ENCODE results near the gene MFF. TPM values are rescaled to one million over a fixed set of nuclear protein-coding genes. Genes with fewer than 3 reads are reported as not detected.

Gene MFF
- polyA plus RNA-seq, 10 donors, result 55.5 to 79.0 (median 69.3) TPM

DNA sequence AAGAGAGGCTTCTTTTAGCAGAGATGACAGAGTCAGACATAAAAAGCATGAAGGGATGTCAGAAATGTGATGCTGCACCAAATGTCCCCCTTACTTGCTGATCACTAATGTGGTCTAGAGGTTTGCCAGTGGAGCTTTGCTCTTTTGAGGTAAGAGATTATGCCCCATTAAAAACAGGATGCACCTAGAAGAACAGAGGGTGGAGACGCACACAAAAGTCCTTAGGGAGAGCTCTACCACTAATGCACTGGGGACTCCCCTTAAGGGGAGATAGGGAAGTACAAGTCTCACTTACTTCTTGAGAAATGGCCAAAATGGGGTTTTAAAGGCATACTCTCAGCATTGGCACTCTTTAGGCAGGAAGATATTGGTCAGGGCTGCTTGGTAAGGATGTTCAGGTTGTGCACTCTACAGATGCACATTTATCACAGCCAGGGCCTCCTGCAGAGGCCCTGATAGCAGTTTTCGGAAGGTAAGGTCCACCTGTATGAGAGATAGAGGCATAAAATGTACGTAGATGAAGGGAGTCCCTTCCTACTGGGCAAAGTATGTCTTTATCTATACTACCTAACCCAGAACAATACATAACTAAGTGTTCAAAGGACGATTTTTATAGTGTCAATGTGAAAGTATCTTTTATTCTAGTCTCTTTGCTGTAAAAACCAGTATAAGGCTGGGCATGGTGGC lies 79.7 kb downstream of the MFF start:
- DNase-seq, result no peak

DNA sequence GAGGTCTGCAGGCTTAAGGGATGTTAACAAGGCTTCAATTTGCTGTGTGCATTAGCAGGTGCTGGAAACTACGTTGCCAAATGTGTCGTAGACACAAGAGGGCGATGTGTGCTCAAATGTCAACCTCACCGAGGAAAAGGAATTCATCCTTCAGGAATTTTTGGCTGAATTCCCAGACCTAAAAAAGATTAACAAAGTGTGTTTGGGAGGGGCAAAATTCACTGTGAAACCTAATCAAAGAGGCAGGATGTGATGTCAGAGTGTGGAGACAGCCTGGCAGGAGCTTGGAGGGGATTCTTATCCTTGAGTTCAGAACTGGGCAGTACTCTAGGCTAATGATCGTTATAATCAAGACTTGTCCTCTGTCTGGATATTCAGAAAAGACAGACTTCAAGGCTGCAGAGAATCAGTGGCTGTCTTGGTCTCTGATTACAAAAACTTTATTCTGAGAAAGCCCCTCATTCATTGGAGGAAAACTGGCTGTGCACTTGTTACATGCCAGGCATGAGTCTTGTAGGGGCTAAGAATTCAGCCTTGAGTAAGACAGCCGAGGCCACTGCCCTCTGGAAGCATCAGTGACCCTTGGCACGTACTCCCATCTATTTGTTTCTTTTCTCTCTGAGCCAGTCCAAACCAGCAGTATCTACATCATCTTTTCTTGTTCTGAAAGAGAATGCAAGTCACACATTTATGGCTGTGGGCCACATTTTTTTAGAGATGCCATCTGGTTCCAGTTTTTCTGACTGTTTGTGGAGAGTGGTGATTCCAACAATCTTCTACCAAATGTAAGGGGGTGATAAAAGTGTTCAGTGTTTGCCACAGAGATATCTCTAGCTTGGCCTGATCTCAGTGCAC lies 81.4 kb downstream of the MFF start:
- DNase-seq, result peak; percentile 82 to 96 (median 89)

Other genes with a start within 250 kb of the MFF start
- gene COL4A4, start 161.0 kb upstream of the MFF start, polyA plus RNA-seq (ENCODE audit: insufficient read length in 10 of 10), result under 1 TPM; 0.04 to 0.20 (median 0.10) TPM
- under 1 TPM in 9 of 10 donors, not detected in 1; 0.03 to 0.30 (median 0.11) TPM for gene COL4A3, start 160.6 kb upstream of the MFF start, polyA plus RNA-seq (ENCODE audit: insufficient read length in 10 of 10)
- under 1 TPM in 1 of 10 donors, not detected in 9; 0.27 TPM for gene TM4SF20, start 54.1 kb downstream of the MFF start, polyA plus RNA-seq (ENCODE audit: insufficient read length in 10 of 10)
- gene SCYGR1, start 62.7 kb downstream of the MFF start, polyA plus RNA-seq (ENCODE audit: insufficient read length in 10 of 10), result not detected
- 10 to 100 TPM; 41.2 to 55.1 (median 51.3) TPM for gene AGFG1, start 146.9 kb downstream of the MFF start, polyA plus RNA-seq (ENCODE audit: insufficient read length in 10 of 10)